ENCODE measurements around the gene SAE1.

DNA sequence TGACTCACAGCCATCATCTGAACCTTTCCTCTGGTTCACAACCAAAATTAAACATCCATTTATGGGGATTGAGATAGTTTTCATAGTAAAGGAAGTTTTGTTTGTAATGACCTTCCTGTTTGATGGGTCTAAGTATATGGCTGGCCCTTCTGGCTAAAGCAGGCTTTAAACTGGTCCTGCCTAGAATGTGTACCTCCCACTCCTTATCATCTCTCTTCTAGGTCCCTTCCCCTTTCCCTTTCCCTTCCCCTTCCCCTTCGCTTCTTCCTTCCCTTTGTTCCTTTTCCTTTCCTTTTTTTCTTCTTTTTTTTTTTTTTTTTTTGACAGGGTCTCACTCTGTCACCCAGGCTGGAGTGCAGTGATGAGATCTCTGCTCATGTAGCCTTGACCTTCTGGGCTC, 64.8 kb downstream of the SAE1 start:
- TF ChIP-seq, protein P1, sequence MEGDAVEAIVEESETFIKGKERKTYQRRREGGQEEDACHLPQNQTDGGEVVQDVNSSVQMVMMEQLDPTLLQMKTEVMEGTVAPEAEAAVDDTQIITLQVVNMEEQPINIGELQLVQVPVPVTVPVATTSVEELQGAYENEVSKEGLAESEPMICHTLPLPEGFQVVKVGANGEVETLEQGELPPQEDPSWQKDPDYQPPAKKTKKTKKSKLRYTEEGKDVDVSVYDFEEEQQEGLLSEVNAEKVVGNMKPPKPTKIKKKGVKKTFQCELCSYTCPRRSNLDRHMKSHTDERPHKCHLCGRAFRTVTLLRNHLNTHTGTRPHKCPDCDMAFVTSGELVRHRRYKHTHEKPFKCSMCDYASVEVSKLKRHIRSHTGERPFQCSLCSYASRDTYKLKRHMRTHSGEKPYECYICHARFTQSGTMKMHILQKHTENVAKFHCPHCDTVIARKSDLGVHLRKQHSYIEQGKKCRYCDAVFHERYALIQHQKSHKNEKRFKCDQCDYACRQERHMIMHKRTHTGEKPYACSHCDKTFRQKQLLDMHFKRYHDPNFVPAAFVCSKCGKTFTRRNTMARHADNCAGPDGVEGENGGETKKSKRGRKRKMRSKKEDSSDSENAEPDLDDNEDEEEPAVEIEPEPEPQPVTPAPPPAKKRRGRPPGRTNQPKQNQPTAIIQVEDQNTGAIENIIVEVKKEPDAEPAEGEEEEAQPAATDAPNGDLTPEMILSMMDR (conservative IDR thresholded peaks at IDR 0.05; ENCODE audit: low read depth, low read length), result no peak
- TF ChIP-seq EZH2 (IDR thresholded peaks at IDR 0.05; ENCODE audit: borderline replicate concordance, low read depth, low read length, poor library complexity, severe bottlenecking), result no peak
